Activated CD4-positive, alpha-beta T cell treated with anti-CD3 and anti-CD28 coated beads, Interleukin-2, amount 50 U/mL, for 48 hours (primary cell): ENCODE data around the gene MELTF.
"Not testable (repeated sequence)": the region's sequence is repeated elsewhere in the genome, so short reads cannot be mapped to it uniquely, and the experiment has no call there.

ENCODE experiments used
- DNase-seq, 2 experiments: peaks; one replicate each; pipeline ENCODE4 v3.0.0-alpha.2; 2020

MELTF gene

GRCh38 chr3:197029511-197030167 is at the start of gene MELTF:
MELTF (minus strand) TSS chr3:197029817; CDS start chr3:197029702, 115 bp downstream.
- peak; percentile 78 to 80 for DNase-seq

- DNase-seq = no peak
These were observed 46.8 kb upstream of the MELTF start for GRCh38 chr3:197076415-197076814.

DNA sequence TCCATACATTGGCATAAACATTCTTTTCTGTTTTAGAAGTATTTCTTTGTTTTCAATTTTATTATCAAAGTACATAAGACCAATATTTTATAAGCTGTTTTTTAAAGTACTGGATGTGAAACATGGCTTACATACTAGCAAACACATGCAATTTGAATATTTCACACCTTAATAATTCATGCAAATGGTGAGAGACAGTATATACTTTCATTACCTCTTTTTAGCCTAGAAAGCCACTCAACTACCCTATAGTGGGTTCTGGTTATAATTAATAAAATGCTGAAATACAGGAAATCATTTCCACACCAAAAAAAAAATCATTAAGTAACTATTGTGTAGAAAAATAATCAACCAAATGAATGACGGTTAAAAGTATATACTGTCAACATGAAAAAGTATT is 38.5 kb upstream of the MELTF start:
- DNase-seq = no peak

DNA sequence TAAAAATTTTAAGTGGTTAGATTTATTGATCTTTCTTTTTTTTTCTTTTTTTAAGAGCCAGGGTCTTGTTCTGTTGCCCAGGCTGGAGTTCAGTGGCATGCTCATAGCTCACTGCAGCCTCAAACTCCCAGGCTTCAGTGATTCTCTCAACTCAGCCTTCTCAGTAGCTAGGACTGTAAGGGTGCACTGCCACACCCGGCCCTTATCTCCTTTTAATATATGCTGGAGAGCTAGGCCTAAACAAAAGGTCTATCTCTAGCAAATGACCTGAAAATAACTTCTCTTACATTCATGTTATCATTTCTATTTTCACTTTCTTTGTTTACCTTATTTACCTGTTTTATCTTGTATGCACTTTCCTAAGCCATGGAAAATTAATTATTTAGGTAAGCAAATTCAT is 35.2 kb upstream of the MELTF start:
- no peak for DNase-seq

DNA sequence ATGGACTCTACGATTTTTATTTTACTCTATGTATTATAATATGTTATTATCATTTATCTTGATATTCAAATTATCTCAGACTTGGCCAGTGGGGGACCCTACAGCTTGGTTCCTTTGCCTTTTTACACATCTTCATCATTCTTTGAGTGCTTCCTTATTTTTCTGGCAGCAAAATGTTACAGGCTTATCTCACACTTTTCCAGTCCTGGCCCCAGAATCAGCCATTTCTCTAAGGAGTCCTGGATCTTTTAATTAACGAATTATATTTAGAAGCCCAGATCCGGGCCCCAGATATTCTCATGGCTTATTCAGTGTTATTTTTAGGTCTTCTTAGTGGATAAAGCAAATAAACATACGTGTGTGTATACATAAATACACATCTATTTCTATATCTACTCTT is 32.8 kb upstream of the MELTF start:
- DNase-seq = no peak

DNA sequence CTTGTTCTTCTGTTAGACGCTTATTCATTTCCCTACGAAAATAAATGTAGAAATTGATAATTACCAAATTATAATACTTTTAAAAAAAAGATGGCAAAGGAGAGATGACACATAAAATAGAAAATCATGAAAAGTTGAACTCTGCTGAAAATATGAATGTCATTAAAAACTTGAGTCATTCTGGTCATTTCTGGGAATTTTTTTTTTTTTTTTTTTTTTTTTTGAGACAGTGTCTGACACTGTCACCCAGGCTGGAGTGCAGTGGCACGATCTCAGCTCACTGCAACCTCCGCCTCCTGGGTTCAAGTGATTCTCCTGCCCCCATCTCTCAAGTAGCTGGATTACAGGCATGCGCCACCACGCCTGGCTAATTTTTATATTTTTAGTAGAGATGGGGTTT is 22.0 kb upstream of the MELTF start:
- DNase-seq = not testable (repeated sequence)

- DNase-seq = no peak
These were observed 20.9 kb upstream of the MELTF start for GRCh38 chr3:197050511-197050910.

DNA sequence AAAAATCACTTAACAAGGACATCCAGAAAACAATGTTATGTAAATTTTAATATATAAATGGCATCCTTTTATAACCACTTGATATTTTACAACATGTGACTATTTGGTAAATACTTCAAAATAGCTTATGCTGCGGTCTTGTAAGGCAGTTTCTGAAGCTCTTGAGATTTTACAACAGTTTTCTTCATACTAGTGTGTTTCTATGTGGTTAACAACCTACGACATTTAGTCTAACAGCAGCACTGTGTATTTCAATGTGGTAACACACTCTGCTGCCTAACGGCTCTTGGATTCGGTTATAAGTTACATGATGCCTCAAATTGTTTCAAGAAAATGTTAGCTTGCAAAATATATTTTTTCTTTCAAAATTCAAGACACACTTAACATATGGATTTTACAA is 12.9 kb upstream of the MELTF start:
- DNase-seq = no peak

- DNase-seq = no peak
These were observed 12.4 kb upstream of the MELTF start for GRCh38 chr3:197041875-197042488.

- DNase-seq = no peak
These were observed 11.0 kb upstream of the MELTF start for GRCh38 chr3:197040658-197041057.

GRCh38 chr3:197038679-197039462 is 9.3 kb upstream of the MELTF start:
- no peak for DNase-seq

DNA sequence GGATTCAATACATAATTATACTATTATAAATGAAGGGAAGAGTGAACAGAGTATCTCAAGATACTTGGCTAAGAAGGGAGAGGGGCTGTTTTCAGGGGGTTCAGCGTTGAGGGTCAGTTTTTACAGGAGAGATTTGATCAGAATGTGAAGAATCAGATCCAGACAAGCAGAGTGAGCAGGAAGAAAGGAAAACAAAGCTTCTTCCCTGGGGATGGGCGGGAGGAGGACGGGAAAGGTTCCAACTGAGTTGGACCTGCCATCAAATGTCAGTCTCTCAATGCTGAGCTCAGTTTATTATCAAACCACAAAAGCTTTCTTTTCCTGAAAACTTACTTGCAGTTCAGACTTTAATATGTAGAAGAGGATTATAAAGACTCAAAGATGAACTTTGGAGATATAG is 6.0 kb upstream of the MELTF start:
- DNase-seq = no peak

DNA sequence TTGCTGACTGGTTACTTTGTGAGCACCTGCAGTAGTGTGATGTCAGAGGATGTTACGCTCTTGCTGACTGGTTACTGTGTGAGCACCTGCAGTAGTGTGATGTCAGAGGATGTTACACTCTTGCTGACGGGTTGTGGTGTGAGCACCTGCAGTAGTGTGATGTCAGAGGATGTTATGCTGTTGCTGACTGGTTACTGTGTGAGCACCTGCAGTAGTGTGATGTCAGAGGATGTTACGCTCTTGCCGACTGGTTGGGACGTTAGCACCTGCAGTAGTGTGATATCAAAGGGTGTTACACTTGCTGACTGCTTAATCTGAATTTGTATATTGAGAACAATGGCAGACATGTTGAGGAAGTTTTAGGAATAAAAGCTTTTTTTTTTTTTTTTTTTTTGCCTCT is 5.2 kb upstream of the MELTF start:
- DNase-seq = not testable (repeated sequence)

DNA sequence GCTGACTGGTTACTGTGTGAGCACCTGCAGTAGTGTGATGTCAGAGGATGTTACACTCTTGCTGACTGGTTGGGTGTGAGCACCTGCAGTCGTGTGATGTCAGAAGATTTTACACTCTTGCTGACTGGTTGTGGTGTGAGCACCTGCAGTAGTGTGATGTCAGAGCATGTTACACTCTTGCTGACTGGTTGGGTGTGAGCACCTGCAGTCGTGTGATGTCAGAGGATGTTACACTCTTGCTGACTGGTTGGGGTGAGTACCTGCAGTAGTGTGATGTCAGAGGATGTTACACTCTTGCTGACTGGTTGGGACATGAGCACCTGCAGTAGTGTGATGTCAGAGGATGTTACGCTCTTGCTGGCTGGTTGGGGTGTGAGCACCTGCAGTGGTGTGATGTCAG is 4.1 kb upstream of the MELTF start:
- not testable (repeated sequence) for DNase-seq

- peak; percentile 40 to 65 for DNase-seq
These were observed 2.0 kb upstream of the MELTF start for GRCh38 chr3:197031315-197032285.

DNA sequence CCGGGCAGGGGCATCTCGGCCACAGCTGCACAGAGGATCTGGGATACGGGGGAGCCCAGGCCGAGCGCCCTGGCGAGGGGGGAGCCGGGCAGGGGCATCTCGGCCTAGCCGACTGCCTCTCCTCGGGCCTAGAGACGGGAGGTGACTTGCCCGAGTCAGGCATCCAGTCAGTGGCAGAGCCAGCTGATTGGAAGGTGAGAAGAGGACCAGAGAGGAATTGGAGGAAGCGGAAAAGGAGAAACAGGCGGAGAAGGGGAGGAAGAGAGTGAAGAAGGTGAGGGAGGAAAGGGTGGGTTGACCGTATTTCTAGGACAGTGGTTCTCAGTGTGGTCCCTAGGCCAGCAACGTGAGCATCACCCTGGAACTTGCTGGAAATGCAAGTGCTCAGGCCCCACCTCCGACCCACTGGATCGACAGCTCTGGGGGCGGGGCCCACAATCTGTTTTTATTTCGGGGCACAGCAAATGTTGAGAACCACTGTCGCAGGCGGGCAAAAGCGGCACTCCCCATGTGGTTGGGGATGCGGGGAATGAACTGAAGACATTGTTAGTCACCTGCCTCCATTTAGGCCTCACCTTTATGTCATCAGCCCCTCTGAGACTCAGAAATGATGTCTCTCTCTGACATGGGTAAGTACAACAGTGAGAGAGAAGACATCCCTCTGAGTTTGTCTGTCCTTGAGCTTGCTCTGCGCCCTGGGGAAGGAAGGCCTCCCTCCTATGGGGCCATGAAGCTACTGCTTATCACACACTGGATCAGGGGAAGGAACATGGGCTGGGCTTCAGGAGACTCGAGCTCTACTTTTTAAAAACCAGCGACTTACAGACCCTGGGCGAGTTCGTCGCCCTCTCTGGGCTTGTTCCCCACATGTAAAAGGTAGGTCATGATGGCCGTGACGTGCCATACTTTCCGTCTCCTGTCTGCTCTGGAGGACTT is 1.0 kb upstream of the MELTF start:
- DNase-seq = no peak

DNA sequence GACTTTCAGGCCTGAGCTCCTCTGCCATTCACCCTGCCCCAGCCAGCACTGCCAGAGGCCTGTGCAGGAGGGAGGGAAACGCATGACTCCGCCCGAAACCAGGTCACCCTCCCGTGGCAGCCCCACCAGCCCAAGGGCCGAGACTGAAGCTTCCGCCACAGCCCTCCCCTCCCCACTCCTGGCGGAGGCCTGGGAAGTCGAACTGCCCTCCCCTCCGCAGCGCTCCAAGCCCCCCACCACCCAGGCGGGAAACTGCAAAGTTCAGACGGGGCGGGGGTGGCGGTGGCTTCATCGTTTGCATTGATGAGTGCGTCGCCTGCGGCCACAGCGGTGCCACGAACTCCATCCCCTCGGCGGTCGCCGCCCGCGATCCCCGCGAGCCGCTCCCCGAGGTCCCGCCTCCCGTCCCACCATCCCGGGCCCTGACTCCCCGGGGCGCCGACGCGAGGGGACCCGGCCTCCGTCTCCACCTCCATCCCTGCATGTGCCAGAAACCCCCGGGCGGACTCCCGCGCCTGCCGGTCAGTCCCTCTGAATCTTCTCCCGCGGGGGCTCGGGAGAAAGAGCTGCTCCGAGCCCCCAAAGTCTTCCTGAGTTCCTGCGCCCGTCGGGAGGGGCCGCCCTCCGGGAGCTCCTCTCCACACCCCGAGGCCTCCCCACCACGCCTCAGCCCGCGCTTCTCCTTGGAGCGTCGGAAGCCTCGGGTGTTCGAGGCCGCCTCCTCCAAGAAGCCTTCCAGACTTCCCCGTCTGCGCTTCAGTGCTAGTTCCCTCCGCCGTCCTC is 698 bp downstream of the MELTF start:
- DNase-seq = peak; percentile 19 to 37

GRCh38 chr3:197027896-197028727 is 1.5 kb downstream of the MELTF start:
- DNase-seq = no peak

DNA sequence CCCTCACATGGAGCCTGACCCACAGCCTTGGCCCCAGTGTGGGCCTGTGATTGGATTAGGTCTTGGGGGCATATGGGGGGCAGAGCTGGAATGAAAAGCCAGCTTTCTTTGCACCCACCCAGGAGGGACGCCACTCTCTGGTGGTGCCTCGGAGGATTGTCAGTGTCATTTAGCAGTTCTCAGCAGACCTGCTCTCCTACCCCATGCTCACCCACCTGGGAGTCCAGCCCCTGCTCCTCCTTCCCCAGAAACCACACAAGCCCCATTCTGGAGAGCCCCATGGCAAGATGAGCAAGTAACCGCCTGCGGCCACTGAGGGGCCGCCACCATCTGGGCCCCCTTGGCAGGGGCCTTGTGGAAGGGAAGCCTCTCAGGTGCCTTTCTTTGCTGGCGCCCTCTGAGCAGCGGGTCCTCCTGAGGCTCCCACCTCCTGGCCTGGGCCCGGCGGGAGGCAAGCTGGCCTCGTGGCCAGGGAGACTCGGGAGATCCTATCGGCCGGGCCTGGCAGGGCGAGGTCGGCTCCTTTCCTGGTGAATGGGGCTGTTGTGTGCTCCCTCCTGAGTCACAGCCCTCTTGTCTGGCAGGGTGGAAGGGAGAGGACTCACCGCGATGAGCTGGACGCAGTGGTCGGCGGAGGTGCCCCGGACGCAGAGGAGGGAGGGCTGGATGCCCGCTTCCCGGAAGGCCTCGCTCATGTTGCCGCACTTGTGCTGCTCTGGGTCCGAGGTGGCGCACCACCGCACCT is 2.3 kb downstream of the MELTF start:
- DNase-seq = no peak
